HepG2 (cell line): Measurements from ENCODE around the gene JAK2. TPM values are rescaled to one million over a fixed set of nuclear protein-coding genes. Genes with fewer than 3 reads are reported as not detected.

Experiments used
- AHR ChIP-seq: IDR thresholded peaks from 2 replicates; pipeline ENCODE4 v1.6.1; 2018; ENCODE audit warnings: missing genetic modification reagents, missing compliant biosample characterization
- EZH2 ChIP-seq: conservative IDR thresholded peaks from 2 replicates; pipeline ENCODE4 v1.6.1; 2012; ENCODE audit warnings: mild to moderate bottlenecking, low read depth, low read length, moderate library complexity
- HNRNPLL ChIP-seq: fragments of 200-400 bp; formaldehyde crosslinking; IDR thresholded peaks from 2 replicates; pipeline ENCODE4 v1.6.1; 2017; ENCODE audit warnings: mild to moderate bottlenecking, low read depth, low read length; ENCODE audit not compliant: poor library complexity, severe bottlenecking
- KDM2A ChIP-seq: sonication (generic); formaldehyde crosslinking; IDR thresholded peaks from 2 replicates; pipeline ENCODE4 v1.4.0; 2020; ENCODE audit warnings: low read depth, missing genetic modification reagents, borderline replicate concordance
- NFE2L1 ChIP-seq: sonication (generic); formaldehyde crosslinking; IDR thresholded peaks from 2 replicates; pipeline ENCODE4 v1.4.0; 2020; ENCODE audit warnings: missing genetic modification reagents, mild to moderate bottlenecking, borderline replicate concordance
- ZNF121 ChIP-seq: sonication (generic); formaldehyde crosslinking; IDR thresholded peaks from 2 replicates; pipeline ENCODE4 v1.5.0; 2020; ENCODE audit warnings: mild to moderate bottlenecking, missing genetic modification reagents
- ZNF253 ChIP-seq: sonication (generic); formaldehyde crosslinking; IDR thresholded peaks from 2 replicates; pipeline ENCODE4 v1.8.0; 2022; ENCODE audit warnings: mild to moderate bottlenecking, missing genetic modification reagents, borderline replicate concordance
- ZNF260 ChIP-seq: sonication (generic); formaldehyde crosslinking; IDR thresholded peaks from 2 replicates; pipeline ENCODE4 v1.4.0; 2020; ENCODE audit warnings: missing genetic modification reagents, low read depth, mild to moderate bottlenecking, borderline replicate concordance
- polyA plus RNA-seq, 8 experiments: library from polyadenylated mRNA; depleted of rRNA in 3 of 8; stranded (reverse) in 7 of 8; unstranded in 1 of 8; fragments of >200 nt; fragmentation: Illumina TruSeq in 4 of 8; extraction: Trizol in 4 of 8; gene quantifications; 2 replicates each; pipeline versions ENCODE4 v1.2.1 to v1.2.3, GENCODE V29; 2011 to 2016; ENCODE audit warnings: low read depth in 4 of 8, missing spikeins in 1 of 8, mixed read lengths in 1 of 8; ENCODE audit not compliant: insufficient read depth in 1 of 8
- total RNA-seq, 5 experiments: library from RNA; depleted of rRNA; stranded (reverse); fragments of >200 nt; fragmentation: Illumina TruSeq; extraction: Trizol; gene quantifications; 2 replicates each; pipeline ENCODE4 v1.2.3, GENCODE V29; 2016; ENCODE audit warnings: low read depth in 1 of 5
- TF ChIP-seq, protein P1 (sequence below): IDR thresholded peaks from 2 replicates; pipeline ENCODE4 v1.6.1; 2016; ENCODE audit warnings: mild to moderate bottlenecking
- TF ChIP-seq, protein P2 (sequence below): sonication (generic); formaldehyde crosslinking; IDR thresholded peaks from 2 replicates; pipeline ENCODE4 v1.5.0; 2020; ENCODE audit warnings: mild to moderate bottlenecking, low read depth, missing genetic modification reagents, borderline replicate concordance
- TF ChIP-seq, protein P3 (sequence below): sonication (generic); formaldehyde crosslinking; IDR thresholded peaks from 2 replicates; pipeline ENCODE4 v1.8.0; 2022; ENCODE audit warnings: low read depth, missing genetic modification reagents
- TF ChIP-seq, protein P4 (sequence below): sonication (generic); formaldehyde crosslinking; IDR thresholded peaks from 2 replicates; pipeline ENCODE4 v1.4.0; 2020; ENCODE audit warnings: missing genetic modification reagents, borderline replicate concordance
- TF ChIP-seq, protein P5 (sequence below): sonication (generic); formaldehyde crosslinking; IDR thresholded peaks from 2 replicates; pipeline ENCODE4 v1.4.0; 2020; ENCODE audit warnings: missing genetic modification reagents
- TF ChIP-seq, protein P6 (sequence below): sonication (generic); formaldehyde crosslinking; IDR thresholded peaks from 2 replicates; pipeline ENCODE4 v1.8.1; 2023; ENCODE audit warnings: missing genetic modification reagents, inconsistent platforms, borderline replicate concordance

JAK2 gene
- total and polyA plus RNA-seq, 2 of the 13 experiments (the other 11 are each of a cell fraction or from before 2014, with no cell fraction given) = 1.1 to 4.1 TPM

DNA sequence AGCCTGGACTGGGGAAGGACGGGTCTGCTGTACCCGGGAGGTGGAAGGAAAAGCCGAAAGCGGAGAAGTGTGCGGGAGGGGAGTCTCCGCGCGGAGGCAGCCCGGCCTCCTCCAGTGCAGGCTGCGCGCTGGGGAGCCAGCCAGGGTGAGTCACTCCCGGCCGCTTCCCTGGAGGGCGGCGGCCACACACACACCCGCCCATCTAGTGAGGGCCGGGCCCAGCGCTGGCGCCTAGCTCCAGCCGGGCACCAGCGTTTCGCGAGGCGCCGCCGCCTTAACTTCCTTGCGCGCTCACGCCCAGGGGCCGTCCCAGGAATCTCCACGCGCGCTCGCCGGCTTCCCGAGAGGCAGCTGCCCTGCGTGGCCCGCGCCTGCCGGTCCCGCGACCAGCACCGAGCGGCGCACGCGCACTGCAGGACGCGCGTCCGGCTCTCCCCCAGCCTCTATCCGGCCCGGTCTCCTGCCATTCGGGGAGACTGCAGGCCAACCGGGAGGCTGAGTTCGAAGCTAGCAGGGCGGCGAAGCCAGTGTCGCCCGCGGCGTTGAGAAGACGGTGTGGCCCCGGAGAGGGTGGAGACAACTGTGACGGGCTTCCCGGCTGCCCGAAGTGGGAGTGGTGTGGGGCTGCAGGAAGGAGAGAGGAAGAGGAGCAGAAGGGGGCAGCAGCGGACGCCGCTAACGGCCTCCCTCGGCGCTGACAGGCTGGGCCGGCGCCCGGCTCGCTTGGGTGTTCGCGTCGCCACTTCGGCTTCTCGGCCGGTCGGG, at the start of gene JAK2 (continued):
- TF ChIP-seq, protein P1, sequence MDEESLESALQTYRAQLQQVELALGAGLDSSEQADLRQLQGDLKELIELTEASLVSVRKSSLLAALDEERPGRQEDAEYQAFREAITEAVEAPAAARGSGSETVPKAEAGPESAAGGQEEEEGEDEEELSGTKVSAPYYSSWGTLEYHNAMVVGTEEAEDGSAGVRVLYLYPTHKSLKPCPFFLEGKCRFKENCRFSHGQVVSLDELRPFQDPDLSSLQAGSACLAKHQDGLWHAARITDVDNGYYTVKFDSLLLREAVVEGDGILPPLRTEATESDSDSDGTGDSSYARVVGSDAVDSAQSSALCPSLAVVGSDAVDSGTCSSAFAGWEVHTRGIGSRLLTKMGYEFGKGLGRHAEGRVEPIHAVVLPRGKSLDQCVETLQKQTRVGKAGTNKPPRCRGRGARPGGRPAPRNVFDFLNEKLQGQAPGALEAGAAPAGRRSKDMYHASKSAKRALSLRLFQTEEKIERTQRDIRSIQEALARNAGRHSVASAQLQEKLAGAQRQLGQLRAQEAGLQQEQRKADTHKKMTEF (CRISPR knock-in tag) = peak; percentile 88; the same call in 1 of the 2 replicates
- TF ChIP-seq, protein P2, sequence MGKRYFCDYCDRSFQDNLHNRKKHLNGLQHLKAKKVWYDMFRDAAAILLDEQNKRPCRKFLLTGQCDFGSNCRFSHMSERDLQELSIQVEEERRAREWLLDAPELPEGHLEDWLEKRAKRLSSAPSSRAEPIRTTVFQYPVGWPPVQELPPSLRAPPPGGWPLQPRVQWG = no peak
- TF ChIP-seq, protein P3, sequence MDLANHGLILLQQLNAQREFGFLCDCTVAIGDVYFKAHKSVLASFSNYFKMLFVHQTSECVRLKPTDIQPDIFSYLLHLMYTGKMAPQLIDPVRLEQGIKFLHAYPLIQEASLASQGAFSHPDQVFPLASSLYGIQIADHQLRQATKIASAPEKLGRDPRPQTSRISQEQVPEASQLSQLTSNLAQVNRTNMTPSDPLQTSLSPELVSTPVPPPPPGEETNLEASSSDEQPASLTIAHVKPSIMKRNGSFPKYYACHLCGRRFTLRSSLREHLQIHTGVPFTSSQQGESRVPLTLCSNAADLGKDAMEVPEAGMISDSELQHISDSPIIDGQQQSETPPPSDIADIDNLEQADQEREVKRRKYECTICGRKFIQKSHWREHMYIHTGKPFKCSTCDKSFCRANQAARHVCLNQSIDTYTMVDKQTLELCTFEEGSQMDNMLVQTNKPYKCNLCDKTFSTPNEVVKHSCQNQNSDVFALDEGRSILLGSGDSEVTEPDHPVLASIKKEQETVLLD = 0 out of 2 replicates have a peak, but pooled peaks have one; percentile 51
- TF ChIP-seq, protein P4, sequence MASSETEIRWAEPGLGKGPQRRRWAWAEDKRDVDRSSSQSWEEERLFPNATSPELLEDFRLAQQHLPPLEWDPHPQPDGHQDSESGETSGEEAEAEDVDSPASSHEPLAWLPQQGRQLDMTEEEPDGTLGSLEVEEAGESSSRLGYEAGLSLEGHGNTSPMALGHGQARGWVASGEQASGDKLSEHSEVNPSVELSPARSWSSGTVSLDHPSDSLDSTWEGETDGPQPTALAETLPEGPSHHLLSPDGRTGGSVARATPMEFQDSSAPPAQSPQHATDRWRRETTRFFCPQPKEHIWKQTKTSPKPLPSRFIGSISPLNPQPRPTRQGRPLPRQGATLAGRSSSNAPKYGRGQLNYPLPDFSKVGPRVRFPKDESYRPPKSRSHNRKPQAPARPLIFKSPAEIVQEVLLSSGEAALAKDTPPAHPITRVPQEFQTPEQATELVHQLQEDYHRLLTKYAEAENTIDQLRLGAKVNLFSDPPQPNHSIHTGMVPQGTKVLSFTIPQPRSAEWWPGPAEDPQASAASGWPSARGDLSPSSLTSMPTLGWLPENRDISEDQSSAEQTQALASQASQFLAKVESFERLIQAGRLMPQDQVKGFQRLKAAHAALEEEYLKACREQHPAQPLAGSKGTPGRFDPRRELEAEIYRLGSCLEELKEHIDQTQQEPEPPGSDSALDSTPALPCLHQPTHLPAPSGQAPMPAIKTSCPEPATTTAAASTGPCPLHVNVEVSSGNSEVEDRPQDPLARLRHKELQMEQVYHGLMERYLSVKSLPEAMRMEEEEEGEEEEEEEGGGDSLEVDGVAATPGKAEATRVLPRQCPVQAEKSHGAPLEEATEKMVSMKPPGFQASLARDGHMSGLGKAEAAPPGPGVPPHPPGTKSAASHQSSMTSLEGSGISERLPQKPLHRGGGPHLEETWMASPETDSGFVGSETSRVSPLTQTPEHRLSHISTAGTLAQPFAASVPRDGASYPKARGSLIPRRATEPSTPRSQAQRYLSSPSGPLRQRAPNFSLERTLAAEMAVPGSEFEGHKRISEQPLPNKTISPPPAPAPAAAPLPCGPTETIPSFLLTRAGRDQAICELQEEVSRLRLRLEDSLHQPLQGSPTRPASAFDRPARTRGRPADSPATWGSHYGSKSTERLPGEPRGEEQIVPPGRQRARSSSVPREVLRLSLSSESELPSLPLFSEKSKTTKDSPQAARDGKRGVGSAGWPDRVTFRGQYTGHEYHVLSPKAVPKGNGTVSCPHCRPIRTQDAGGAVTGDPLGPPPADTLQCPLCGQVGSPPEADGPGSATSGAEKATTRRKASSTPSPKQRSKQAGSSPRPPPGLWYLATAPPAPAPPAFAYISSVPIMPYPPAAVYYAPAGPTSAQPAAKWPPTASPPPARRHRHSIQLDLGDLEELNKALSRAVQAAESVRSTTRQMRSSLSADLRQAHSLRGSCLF (CRISPR knock-in tag) = no peak; the same call in 1 of the 2 replicates
- TF ChIP-seq KDM2A (CRISPR knock-in tag) = peak; percentile 68; the same call in 1 of the 2 replicates
- no peak for TF ChIP-seq AHR (CRISPR knock-in tag)
- peak; percentile 87; the same call in 1 of the 2 replicates for TF ChIP-seq ZNF253 (CRISPR knock-in tag)
- peak; percentile 65 for TF ChIP-seq ZNF121
- 0 out of 2 replicates have a peak, but pooled peaks have one; percentile 8 for TF ChIP-seq ZNF260
- TF ChIP-seq NFE2L1 = no peak
- TF ChIP-seq, protein P5, sequence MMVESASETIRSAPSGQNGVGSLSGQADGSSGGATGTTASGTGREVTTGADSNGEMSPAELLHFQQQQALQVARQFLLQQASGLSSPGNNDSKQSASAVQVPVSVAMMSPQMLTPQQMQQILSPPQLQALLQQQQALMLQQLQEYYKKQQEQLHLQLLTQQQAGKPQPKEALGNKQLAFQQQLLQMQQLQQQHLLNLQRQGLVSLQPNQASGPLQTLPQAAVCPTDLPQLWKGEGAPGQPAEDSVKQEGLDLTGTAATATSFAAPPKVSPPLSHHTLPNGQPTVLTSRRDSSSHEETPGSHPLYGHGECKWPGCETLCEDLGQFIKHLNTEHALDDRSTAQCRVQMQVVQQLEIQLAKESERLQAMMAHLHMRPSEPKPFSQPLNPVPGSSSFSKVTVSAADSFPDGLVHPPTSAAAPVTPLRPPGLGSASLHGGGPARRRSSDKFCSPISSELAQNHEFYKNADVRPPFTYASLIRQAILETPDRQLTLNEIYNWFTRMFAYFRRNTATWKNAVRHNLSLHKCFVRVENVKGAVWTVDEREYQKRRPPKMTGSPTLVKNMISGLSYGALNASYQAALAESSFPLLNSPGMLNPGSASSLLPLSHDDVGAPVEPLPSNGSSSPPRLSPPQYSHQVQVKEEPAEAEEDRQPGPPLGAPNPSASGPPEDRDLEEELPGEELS (CRISPR knock-in tag) = peak; percentile 57
- no peak for TF ChIP-seq HNRNPLL
- TF ChIP-seq, protein P6, sequence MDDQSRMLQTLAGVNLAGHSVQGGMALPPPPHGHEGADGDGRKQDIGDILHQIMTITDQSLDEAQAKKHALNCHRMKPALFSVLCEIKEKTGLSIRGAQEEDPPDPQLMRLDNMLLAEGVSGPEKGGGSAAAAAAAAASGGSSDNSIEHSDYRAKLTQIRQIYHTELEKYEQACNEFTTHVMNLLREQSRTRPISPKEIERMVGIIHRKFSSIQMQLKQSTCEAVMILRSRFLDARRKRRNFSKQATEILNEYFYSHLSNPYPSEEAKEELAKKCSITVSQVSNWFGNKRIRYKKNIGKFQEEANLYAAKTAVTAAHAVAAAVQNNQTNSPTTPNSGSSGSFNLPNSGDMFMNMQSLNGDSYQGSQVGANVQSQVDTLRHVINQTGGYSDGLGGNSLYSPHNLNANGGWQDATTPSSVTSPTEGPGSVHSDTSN (CRISPR knock-in tag) = no peak
- no peak for TF ChIP-seq EZH2
